ENCODE measurements around the gene TAP2.

- TF ChIP-seq CTCF (IDR thresholded peaks at IDR 0.05; ENCODE audit: poor library complexity, severe bottlenecking) (no peak), EP300 (conservative IDR thresholded peaks at IDR 0.05; ENCODE audit: poor library complexity, severe bottlenecking) (no peak), EZH2 (IDR thresholded peaks at IDR 0.05; ENCODE audit: borderline replicate concordance, insufficient read depth, low read length, poor library complexity, severe bottlenecking) (no peak), MXI1 (conservative IDR thresholded peaks at IDR 0.05; ENCODE audit: poor library complexity, severe bottlenecking) (no peak), TAF1 (IDR thresholded peaks at IDR 0.05; ENCODE audit: low read depth) (no peak)
Observed at GRCh38 chr6:32886681-32887383, 48.3 kb upstream of the TAP2 start.
